ENCODE results near the gene IL1RAP. TPM values are rescaled to one million over a fixed set of nuclear protein-coding genes. Genes with fewer than 3 reads are reported as not detected.

Gene IL1RAP
- total RNA-seq, 2 donors from 2014 or later, result 5.3 to 5.4 TPM

- ATAC-seq (no peak), DNase-seq (no peak)
- peaks cover 3% of the 10 kb centered on the region for H3K4me1 ChIP-seq
- 82 to 83% methylated on average over 3 of the region's 3 CpGs for WGBS, 2 donors
- H3K27me3 ChIP-seq, result no peaks in the 10 kb centered on the region
- TF ChIP-seq, protein P1, sequence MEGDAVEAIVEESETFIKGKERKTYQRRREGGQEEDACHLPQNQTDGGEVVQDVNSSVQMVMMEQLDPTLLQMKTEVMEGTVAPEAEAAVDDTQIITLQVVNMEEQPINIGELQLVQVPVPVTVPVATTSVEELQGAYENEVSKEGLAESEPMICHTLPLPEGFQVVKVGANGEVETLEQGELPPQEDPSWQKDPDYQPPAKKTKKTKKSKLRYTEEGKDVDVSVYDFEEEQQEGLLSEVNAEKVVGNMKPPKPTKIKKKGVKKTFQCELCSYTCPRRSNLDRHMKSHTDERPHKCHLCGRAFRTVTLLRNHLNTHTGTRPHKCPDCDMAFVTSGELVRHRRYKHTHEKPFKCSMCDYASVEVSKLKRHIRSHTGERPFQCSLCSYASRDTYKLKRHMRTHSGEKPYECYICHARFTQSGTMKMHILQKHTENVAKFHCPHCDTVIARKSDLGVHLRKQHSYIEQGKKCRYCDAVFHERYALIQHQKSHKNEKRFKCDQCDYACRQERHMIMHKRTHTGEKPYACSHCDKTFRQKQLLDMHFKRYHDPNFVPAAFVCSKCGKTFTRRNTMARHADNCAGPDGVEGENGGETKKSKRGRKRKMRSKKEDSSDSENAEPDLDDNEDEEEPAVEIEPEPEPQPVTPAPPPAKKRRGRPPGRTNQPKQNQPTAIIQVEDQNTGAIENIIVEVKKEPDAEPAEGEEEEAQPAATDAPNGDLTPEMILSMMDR (IDR thresholded peaks at IDR 0.05), result no peak
- no peak for TF ChIP-seq POLR2A (IDR thresholded peaks at IDR 0.05)
- no peaks in the 10 kb centered on the region for H3K36me3 ChIP-seq (replicated peaks in 1 of 2; ENCODE audit: insufficient read depth in 1 of 2, low read depth in 2 of 2)
- H3K4me3 ChIP-seq, result no peak overlapping the region
- intact Hi-C loops (cut with DNase I), result no loop called here
- no peaks in the 10 kb centered on the region for H3K9me3 ChIP-seq
- no peak overlapping the region for H3K27ac ChIP-seq
These were observed 92.7 kb downstream of the IL1RAP start for GRCh38 chr3:190606596-190606995.

- intact Hi-C loops (cut with DNase I), result no loop called here
- WGBS, 2 donors, result 84 to 86% methylated on average over 2 of the region's 2 CpGs
These were observed 93.1 kb downstream of the IL1RAP start for GRCh38 chr3:190607021-190607420.

GRCh38 chr3:190608850-190609589, 95.1 kb downstream of the IL1RAP start:
- ATAC-seq, result no peak
- no peaks in the 10 kb centered on the region for H3K9me3 ChIP-seq
- DNase-seq, result no peak
- no peaks in the 10 kb centered on the region for H3K27me3 ChIP-seq
- H3K36me3 ChIP-seq (replicated peaks in 1 of 2; ENCODE audit: insufficient read depth in 1 of 2, low read depth in 2 of 2), result no peaks in the 10 kb centered on the region
- H3K4me1 ChIP-seq, result no peaks in the 10 kb centered on the region
- H3K27ac ChIP-seq, result no peak overlapping the region
- WGBS, 2 donors, result 76 to 82% methylated on average over 4 of the region's 4 CpGs
- intact Hi-C loops (cut with DNase I), result no loop called here
- TF ChIP-seq POLR2A (IDR thresholded peaks at IDR 0.05), result no peak
- TF ChIP-seq, protein P1 (IDR thresholded peaks at IDR 0.05), result no peak
- no peak overlapping the region for H3K4me3 ChIP-seq

More at GRCh38 chr3:190607021-190607420, 93.1 kb downstream of the IL1RAP start:
- Histone ChIP-seq H3K27me3 (no peaks in the 10 kb centered on the region), H3K36me3 (replicated peaks in 1 of 2; ENCODE audit: insufficient read depth in 1 of 2, low read depth in 2 of 2) (no peaks in the 10 kb centered on the region), H3K4me1 (no peaks in the 10 kb centered on the region), H3K4me3 (no peak overlapping the region), H3K27ac (no peak overlapping the region), H3K9me3 (no peaks in the 10 kb centered on the region)
- TF ChIP-seq, protein P1 (IDR thresholded peaks at IDR 0.05), result no peak
- TF ChIP-seq POLR2A (IDR thresholded peaks at IDR 0.05), result no peak
- ATAC-seq, result no peak
- DNase-seq, result no peak

GRCh38 chr3:190614226-190615059, 100.6 kb downstream of the IL1RAP start:
- Histone ChIP-seq H3K36me3 (replicated peaks in 1 of 2; ENCODE audit: insufficient read depth in 1 of 2, low read depth in 2 of 2) (no peaks in the 10 kb centered on the region), H3K4me1 (peaks cover 7% of the 10 kb centered on the region), H3K27me3 (no peaks in the 10 kb centered on the region), H3K9me3 (no peaks in the 10 kb centered on the region), H3K27ac (no peak overlapping the region), H3K4me3 (no peak overlapping the region)
- no peak for DNase-seq
- TF ChIP-seq, protein P1 (IDR thresholded peaks at IDR 0.05), result no peak
- WGBS, 2 donors, result 50 to 69% methylated on average over 11 of the region's 11 CpGs
- intact Hi-C loops (cut with DNase I), result no loop called here
- ATAC-seq, result no peak

Data from body of pancreas (tissue), 4 donors.